Amniotic epithelial cell (primary cell): ENCODE measurements around the gene TIPARP.
"Not testable (repeated sequence)": the region's sequence is repeated elsewhere in the genome, so short reads cannot be mapped to it uniquely, and the experiment has no call there.

Source experiments
- DNase-seq: peaks from one replicate; pipeline ENCODE4 v3.0.0-alpha.2; 2010; ENCODE audit warnings: low read depth

TIPARP gene

DNA sequence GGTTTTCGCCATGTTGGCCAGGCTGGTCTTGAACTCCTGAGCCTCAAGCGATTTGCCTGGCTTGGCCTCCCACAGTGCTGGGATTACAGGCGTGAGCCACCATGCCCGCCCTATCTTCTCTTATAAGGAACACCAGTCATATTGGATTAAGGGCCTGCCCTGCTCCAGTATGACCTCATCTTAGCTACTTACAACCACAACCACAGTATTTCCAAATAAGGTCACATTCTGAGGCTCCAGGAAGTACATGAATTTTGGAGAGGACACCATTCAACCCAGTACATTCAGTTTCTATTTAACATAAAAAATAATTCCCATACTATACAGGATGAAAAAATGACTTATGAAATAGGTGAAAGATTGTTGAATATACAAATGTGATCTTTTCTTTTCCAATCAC is 37.6 kb downstream of the TIPARP start:
- DNase-seq: peak; percentile 69

DNA sequence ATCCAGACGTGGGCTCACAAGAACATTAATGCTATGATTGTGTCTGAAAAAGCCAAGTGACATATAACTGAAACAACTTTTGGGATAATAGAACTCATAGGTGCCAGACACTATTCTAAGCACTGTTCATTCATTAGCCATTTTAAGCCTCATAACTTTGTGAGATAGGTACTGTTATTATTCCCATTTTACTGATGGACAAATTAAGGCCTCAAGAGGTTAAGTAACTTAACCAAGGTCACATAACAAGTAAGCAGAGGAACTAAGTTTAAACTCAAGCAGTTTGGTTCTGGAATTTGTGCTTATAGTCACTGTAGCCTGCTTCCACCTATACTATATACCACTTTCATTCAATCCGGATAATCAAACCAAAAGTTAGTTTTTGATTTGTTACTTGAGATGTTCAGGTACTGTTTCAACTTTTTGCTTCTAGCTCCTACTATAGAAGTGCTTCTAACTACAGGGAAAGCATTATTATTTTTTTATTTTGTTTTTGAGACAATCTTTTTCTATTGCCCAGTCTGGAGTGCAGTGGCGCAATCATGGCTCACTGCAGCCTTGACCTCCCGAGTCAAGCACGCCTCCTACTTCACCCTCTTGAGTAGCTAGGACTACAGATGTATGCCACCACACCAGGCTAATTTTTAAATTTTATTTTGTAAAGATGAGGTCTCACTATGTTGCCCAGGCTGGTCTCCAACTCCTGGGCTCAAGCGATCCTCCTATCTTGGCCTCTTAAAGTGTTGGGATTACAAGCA is 41.9 kb downstream of the TIPARP start:
- DNase-seq: no peak

DNA sequence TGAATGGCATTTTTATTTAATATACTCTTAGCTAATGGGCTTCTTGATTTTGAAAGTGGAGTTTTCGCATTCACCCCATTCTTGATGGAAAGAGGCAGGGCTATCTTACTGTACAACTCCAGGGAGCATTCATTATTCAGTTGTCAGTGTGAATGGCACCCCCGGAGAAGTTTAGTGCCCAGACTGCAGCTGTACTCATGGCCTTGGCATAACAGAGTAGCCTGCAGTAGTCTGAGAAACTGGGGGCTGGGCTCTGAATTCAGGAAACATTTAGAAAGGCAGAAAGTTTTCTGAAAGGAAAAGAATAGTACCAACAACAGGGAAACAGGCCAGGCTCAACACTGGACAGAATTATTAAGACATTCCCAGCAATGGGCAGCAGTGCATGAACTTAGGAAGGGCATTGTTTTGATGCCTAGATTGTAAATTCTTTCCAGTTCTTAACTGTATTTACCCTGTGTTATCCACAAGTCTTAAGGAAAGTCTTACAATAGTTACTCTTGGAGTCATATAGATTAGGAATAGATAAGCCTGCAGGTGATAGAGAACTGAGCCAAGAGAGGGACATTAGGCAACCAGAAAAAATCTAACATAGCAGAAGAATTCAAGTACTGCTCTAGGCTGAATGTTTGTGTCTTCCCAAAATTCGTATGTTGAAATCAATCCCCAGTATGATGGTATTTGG is 44.4 kb downstream of the TIPARP start:
- DNase-seq: peak; percentile 22

DNA sequence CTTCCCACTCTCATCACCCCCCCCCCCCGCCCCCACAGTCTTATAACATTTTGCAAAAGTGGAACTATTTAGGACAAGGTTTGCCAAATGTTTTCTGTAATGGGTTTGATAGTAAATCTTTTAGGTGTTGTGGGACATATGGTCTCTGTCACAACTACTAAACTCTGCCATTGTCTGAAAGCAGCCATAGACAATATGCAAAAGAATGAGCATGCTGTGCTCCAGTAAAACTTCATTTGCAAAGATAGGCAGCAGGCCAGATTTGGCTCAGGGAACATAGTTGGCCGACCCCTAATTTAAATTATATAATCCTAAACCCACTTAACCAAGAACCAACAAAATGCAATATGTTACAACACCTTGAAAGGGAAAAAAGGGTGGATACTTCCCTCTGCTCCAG is 46.4 kb downstream of the TIPARP start:
- no peak for DNase-seq

DNA sequence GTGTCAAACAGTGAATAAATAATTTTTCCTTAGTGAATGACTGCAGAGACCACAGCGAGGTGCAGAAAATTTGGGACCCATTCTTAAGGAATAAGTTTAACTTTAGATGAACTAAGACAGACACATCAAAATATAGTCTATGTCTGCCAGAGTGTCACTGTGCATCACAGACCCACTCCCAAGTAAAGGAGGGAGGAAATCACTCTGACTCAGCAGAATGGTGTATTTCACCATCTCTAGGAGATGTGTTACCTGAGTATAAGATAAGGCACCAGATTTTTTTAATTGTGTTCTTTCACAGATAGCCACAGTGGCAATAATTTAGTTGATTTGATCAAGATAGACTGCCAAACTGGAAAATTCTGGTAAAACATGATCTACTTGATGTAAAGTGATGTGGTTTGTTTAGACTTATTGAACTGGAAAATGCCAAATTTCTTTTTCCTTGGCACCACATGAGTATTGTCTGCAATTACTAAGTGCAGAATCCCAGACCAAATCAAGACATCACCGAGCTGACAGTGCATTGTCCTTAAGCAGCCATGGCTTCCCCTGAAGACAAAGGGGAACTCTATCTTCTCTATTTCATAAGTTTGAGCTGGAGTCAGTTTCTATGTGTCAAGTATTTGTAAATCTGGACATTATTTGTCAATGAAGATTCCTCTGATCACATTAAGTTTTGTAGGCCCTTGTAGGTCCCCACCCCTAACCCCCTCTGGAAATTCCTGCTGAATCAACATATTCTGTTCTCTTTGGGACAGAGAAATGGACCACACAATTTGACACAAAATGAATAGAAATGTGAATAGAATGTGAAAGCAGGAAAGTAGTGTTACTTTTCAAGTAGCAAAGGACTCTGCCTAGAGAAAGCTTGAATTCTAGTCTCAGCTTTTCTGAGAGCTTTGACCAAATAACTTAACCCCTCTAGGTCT is 47.6 kb downstream of the TIPARP start:
- DNase-seq: no peak

DNA sequence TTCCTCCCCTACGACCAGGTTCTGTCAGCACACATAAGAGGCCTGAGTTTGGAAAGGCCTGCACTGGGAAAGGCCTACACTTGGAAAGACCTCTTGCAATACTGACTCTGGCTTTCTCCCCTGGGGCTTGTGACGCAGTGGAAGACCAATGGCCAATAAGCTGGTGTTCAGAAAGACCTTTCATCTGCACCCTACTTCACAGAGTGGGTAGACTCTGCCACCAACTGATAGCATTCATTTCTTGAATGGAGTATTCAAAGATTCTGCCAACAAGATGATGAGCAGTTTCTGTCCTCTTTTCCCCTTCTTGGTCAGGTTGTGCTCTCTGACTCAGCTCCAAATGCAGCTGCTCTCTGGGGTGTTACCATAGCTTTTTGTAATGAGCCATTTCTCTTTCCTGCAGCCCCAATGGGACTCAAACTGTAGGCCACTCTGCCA is 48.8 kb downstream of the TIPARP start:
- DNase-seq: no peak

DNA sequence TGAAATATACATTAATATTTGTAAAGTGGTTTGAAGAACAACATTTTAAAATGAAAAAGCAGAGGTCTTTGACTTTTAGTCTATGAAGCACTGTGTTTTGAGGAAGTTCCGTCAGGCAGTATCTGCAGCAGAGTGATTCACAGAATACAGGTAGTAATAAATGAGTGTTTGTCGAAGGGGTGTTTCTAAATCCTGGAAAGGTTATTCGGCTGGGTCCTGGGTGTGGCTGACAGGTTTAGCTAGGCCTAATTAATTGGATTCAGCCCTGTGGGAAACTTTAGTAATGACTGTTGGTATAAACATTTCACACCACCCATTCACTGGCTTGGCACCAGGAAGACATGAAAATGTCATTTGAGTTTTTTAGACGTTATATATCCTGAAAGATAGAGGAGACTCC is 51.3 kb downstream of the TIPARP start:
- DNase-seq: no peak

DNA sequence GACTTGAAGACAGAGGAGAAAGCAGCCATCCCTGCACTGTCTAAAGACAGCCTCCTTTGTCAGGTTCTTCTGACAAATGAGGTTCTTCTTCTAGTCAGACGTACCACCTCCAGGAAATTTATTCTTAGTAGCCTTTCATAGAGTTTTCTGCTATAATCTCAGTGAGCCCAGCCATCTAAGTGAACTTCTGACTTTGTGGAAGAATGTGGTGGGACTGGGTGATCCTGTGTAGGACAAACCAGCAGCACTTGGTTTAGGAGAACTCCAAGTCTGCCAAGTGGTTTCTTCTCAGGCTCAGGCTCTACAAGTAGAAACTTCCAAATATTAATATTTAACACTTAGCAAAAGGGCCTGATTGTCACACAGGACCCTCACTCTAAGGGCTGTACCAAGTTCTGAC is 52.1 kb downstream of the TIPARP start:
- DNase-seq: no peak

DNA sequence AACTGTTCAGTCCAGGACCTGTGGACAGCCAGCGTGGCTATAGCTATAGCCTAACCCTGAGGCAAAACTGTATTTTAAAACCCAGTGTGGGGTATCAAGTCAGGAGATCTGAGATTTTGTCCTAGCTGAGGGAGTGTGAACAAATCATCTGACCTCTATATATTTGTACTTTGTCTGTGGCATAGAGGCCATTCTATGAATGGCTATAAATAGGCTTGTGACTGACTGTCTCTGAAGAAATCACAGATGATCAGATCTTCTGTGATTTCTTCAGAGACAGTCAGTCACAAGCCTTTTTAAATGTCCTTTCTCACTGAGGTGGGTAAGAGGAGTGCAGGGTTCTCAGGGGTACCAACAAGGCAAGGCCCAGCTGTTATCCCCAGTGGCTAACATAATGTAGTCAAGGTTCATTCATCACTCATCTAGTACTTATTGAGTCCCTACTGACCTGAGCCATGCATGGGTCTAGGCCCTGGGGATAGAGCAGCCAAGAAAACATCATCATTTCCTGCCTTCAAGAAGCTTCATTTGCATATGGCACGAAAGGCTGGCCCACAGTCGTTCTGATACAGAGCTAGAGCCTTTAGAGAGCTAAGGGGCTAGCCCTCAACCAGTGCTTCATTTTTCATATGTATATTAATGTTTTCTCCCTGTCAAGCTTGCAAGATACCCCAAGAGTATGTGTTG is 53.3 kb downstream of the TIPARP start:
- DNase-seq: no peak

DNA sequence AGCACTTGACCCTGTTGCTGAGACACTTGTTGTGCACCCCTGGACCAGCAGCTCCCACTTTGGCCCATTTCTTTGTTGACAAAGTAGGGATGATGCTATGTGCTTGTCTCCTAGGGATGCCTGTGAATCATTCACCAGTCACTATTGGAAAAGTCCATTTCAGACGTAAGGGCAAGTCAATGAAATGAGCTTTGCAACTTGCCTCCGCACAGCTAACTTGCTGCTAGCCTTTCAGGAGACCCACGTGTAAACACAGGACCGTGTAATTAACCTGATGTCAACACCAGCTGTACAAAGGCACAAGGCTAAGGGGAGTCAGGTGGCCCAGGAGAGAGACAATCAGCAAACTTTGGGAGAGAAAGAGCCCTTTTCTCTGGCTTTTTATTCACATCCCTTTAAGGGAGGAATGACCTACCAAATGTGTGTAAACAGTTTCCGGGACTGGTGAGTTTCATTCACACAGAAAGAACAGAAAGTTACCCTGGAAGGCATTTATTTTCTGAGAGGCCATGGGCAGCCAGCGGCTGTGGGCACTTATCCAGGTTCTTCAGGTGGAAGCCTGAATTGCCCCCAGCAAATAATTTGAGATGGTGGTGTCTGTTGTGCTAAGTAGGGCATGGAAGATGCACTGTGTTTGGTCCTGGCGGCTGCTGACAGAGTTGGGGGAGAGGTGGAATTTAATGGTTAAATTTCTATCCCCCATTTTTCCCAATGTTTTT is 54.0 kb downstream of the TIPARP start:
- no peak for DNase-seq

DNA sequence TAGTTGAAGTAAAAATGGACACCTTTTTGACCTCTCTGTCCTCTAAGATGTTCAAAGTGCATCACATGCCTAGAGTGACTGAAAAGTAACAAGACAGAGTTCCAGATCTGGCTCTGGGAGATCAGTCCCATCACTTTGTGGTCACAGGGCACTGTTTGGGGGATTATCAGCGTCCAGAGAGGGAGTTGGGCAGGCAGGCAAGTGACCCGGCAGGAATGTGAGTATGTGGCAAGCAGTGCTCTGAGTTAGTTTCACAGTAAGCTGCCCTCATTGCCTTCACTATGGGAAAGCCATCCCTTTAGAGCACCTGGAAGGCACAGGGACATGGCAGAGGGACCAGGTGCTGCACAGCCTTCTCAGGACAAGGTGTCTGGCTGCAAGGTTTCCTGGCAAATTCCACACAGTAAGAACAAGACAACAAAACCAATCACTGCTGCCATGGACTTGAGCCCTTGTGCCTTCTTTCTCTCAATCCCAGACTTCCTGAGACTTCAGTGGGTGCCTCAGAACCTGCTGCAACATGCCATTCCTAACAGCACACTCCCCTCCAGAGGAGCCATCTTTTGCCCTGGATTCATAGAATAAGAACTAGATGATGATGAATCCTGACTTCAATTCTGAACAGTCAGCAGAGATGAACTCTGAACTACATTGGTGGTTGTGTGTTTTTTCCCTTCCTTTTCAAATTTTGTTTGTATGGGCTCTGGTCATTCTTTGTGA is 55.2 kb downstream of the TIPARP start:
- DNase-seq: peak; percentile 18

DNA sequence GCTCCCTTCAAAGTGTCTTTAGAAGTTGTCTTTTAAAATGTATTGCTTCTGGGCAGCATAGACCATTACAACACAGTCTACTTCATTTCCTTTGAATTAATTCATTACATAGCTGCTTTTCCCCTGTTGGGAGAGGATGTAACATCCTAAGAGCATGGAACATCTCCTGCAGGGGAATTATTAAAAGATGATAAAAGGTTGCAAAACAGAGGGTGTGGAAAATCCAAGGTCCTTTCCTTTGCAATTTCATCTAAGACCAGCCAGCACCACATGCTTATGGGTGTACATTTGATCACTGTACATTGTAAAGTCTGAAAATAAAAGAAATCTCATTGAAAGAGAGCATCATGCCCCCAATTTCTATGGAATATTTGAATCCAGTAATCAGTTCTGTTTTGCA is 57.4 kb downstream of the TIPARP start:
- DNase-seq: no peak

DNA sequence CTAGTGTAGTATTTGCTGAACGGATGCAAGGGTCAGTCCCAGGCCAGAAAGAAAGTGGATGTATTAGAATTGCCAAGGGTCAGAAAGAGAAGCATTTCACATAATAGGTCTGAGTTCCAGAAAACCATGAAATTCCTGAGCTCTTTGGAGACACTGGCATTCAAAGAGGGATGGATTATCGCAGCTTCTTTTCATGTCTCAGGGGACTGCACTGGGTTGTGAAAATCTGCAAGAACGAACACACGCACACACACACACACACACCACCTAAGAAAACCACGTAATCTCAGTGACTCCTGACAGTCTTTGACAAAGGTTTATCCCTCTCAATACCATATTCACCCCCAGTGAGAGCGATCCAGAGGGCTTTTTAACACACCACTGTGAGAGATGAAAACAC is 57.9 kb downstream of the TIPARP start:
- DNase-seq: no peak

DNA sequence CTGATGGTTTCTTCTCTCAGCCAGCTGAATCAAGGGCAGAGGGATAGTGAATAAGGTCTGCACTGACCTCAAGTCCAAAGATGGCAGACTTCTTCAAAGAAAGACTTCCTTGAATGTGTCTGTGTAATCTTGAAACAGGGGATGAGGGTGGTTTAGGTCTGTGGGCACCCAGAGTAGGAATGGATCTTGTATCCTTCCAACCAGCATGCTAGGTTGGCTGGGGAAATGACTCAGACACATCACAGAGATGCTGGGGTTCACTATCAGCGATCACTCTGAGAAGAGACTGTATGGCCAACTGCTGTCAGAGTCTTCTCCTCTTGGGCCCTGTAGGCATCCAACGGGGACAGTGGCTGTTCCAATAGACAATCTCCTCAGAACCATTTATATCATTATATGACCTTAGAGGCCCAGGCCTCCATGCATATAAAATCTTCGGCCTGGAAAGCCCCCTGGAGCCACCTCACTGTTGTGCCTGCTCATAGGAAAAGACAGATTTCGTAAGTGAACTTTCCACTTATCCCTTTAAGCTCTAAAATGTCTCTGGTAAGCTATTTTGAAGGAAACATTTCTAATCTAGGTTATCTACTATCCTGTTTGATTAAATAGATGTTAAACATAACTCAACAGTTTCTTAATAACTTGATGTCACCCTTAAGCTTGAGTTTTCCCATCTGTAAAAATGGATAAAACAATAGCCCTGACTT is 58.5 kb downstream of the TIPARP start:
- peak; percentile 20 for DNase-seq

DNA sequence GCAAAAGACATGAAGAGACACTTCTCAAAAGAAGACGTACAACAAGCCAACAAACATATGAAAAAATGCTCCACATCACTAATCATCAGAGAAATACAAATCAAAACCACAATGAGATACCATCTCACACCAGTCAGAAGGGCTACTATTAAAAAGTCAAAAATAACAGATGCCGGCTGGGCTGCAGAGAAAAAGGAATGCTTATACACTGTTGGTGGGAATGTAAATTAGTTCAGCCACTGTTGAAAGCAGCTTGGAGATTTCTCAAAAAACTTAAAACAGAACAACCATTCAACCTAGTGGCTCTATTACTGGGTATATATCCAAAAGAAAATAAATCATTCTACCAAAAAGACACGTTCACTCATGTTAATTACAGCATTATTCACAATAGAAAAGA is 60.3 kb downstream of the TIPARP start:
- DNase-seq: not testable (repeated sequence)

DNA sequence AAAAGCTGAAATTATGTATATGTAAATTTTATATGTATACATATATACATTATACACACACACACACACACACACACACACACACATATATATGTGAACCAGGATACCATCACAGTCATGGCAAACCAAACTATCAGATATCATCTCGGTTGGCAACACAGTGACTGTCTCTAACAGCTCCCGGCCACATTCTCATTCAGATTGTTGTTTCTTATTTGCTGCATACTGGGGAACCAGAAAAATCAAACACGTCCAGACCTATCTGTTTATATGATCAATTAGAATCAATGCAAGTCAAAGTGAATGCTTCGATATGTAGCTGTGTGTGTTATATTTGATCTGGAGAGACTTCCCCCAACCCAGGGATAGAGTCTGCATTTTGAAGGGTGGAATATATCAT is 61.1 kb downstream of the TIPARP start:
- no peak for DNase-seq

DNA sequence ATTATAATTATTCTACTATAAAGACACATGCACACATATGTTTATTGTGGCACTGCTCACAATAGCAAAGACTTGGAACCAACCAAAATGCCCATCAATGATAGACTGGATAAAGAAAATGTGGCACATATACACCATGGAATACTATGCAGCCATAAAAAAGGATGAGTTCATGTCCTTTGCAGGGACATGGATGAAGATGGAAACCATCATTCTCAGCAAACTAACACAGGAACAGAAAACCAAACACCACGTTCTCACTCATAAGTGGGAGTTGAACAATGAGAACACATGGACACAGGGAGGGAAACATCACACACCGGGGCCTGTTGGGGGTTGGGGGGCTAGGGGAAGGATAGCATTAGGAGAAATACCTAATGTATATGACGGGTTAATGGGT is 62.7 kb downstream of the TIPARP start:
- not testable (repeated sequence) for DNase-seq

DNA sequence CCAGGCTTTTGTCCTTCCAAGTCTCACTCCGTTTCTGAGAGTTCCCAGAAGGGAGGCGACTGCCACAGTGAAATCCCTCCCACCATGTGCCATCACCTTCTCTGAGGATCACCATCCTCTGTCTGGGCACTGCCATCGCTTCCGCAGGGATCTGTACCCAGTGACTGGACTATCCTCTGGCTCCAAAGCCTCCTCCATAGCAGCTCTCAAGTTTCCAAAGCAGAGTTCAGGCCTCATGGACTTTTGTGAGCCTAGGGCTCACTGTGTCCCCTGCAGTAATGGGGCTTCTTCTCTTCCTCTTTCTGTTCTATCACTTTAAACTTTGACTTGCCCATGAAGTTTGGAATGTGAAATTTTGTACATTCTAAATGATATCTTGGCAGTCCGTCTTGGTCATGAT is 63.9 kb downstream of the TIPARP start:
- no peak for DNase-seq

DNA sequence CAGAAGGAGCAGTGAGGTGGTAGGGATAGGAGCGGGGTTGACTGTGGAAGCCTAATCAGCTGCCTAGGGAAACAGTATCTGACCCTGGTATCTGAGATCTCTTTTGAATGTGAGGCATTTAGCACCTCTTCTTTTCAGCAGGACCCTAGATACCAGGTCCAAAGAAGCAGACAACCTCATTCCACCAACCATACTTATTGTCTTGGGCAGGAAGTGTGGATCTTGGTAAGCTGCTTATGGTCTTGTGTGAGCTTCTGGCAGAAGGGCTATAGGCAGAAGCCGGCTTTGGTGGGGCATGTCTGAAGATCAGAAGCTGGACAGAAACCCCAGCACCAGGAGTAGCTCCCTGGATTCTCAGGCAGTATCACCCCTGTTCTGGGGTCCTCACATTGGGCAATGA is 65.6 kb downstream of the TIPARP start:
- no peak for DNase-seq

DNA sequence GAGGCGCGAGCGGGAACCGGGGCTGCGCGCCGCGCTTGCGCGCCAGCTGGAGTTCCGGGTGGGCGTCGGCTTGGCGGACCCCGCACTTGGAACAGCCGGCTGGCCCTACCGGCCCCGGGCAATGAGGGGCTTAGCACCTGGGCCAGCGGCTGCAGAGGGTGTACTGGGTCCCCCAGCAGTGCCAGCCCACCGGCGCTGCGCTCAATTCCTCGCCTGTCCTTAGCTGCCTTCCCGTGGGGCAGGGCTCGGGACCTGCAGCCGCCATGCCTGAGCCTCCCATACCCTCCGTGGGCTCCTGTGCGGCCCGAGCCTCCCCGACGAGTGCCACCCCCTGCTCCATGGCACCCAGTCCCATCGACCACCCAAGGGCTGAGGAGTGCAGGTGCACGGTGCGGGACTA is 66.2 kb downstream of the TIPARP start:
- not testable (repeated sequence) for DNase-seq
